NK-92 treated with Interleukin-12 subunit alpha and Interleukin-12 subunit beta, amount 100 ng/mL, for 24 hours (cell line): ENCODE measurements around the gene GALNT6.
A peak's percentile ranks its signal among the peaks of the same experiment; 100 is the strongest.
"Not testable (repeated sequence)": the region's sequence is repeated elsewhere in the genome, so short reads cannot be mapped to it uniquely, and the experiment has no call there.

ENCODE experiments used
- DNase-seq: peaks from one replicate; lab custom pipeline; 2025; lab: John Stamatoyannopoulos, UW

Gene GALNT6

DNA sequence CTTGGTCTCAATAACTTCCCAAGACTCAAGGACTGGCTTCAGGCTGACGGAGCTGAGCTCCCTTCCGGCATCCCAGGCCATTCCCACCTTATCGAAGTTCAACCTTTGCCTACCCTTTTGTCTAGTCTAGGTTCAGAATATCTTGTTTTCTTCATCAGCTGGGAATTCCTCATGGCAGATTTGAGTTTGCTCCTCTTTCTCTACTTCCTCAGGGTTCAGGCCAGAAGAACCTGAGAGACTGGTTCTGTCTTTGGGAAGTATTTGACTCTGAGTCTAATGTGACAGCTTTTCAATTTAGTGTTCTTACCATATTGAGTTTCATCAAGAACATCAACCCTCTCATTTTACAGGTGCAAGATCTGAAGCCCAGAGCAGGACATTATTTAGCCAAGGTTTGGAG, 69.3 kb downstream of the GALNT6 start:
- DNase-seq: no peak

DNA sequence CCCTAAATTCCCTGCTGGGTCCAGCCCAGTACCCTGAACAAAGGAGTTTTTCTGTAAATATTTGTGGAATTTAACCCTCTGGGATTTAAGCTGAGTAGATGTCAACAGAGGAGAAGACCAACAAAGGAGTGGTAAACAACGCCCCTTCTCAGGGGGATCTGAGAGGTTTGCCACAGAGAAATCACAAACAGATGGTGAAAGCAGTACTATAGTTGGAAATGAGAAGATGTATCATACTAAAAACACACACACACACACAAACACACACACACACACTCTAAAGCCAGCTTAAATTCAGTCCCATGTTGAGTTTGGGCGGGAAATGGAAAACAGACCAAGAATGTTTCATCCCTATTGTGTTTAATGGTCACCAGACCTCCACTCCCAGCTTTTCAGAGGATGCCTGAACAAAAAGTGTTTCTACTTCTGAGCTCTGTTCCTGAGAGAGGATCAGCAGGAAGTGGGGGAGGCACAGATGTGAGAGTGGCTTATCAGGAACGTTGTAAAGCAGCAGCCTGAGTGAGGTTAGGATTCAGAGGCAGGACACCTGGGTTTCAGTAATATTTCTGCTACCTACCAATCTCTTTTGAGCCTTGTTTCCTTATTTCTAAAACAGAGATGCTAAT, 70.4 kb downstream of the GALNT6 start:
- DNase-seq: no peak

DNA sequence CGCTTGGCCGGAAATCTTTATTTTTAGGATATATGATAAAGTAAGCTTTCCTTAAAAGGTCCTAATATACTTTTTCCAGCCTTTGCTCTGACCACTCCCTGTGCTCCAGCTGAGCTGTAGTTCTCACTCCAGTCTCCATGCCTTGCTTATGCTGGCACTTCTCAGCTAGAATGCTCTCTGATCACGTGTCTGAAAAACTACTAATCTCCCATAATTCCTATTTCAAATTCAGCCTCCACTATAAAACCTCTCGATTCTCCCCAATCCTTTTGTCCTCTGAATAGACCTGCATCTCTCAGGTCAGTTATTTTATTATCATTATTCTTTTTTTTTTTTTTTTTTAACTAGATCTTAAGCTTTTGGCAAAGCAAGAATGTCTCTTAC, 70.9 kb downstream of the GALNT6 start:
- DNase-seq: no peak

DNA sequence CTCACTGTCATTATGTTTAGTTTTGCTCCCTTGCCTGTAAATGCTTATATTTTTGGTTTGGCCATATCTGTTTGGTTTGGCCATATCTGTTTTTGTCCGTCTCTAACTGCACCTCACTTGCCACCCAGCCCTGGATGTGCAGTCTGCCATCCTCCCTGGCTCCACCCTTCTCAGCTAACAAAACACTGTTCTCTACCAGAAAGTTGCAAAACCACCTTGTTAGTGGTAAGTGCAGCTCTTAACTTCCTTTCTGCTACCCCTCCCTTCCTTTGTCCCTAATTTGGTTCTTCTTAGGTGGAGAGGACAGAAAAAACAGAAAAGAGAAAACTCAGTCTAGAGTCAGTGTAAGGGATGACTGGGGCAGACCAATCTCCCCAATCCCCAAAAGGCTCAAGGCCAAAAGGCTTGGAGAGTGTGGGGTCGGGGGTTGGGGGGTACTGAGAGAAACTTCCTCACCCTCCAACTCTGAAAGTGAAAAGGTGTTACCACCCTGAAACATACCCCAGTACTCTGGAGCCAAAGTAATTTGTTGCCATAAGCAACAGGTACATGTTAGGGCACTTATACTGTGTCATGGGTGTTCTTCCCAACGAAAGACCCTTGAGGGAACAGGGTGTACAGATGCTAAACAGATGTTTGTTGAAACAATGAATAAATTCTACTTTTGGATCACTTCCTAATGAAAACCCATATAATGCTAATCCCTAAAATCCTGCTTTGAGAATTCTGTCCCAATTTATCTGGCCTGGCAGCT, 72.2 kb downstream of the GALNT6 start:
- peak; percentile 18 for DNase-seq

DNA sequence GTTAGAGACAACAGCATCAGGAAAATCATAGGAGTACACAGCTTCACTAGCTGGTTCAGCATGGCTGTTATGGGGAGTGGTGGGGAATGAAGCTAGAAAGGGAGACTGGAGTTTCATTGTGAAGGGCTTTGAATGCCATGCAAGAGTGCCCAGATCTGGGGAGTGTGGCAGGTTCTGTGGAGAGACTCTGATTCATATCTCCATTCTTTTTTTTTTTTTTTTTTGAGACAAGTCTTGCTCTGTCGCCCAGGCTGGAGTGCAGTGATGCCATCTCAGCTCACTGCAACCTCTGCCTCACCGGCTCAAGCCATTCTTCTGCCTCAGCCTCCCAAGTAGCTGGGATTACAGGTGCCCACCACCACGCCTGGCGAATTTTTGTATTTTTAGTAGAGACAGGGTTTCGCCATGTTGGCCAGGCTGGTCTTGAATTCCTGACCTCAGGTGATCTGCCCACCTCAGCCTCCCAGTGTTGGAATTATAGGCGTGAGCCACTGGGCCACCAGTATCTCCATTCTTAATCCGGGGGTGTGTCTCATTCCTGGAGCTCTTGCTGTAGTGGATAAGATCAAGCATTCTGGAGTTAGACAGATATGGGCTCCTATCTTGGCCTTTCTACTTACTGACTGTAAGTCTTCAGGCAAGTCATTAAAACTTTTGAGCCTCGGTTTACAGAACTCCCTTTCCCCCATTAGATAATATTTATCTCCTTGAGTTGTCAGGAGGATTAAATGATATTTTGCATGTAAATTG, 73.0 kb downstream of the GALNT6 start:
- DNase-seq: not testable (repeated sequence)

DNA sequence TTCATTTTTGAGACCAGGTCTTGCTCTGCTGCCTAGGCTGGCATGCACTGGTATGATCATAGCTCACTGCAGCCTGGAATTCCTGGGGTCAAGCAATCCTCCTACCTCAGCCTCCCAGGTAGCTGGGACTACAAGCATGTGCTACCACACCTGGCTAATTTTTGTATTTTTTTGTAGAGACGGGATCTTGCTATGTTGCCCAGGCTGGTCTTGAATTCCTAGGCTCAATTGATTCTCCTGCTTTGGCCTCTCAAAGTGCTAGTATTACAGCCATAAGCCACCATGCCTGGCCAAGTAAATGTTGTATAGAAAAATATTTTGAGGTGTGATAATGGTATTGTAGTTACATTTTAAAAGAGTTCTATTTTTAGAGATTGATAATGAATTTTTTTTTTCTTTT, 79.8 kb downstream of the GALNT6 start:
- DNase-seq: no peak

DNA sequence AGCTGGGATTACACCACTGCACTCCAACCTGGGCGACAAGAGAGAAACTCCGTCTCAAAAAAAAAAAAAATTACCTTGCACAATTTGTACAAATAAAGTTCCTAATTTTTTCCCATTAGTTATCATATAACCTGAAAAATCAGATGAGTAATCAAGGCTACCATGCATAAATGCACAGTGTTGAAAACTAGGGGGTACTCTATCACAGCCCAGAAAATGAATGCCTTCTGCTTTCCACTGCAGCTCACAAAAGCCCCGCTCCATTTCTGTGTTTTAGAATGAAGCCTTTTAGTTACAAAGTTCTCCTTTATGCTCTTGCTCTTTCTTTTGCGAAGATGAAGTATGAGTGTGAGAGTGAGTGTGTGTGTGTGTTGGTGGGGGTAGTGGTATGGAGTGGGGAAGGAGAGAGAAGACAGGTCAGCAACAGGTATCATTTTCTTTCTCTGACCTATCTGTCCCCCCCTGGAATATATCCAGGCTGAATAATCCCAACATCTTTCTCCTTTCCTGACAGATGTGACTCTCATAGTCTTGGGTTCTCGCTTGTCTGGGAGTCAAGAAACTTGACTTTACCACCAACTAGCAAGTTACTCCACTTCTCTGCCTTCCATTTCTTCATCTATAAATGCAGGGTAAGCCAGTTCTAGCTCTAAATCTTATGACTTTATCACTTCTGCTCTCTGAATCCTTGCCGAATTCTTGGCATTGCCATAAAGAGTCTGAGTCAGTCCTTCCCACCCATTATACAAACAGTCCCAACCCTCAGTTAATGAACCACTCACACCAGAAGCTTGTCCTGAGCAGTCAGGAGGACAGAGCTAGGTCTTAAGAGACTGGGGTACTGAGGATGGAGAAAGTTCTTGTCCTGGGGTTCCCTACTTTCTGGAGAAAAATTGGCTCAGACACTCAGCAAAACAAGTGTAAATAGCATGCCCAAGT, 83.3 kb downstream of the GALNT6 start:
- no peak for DNase-seq

DNA sequence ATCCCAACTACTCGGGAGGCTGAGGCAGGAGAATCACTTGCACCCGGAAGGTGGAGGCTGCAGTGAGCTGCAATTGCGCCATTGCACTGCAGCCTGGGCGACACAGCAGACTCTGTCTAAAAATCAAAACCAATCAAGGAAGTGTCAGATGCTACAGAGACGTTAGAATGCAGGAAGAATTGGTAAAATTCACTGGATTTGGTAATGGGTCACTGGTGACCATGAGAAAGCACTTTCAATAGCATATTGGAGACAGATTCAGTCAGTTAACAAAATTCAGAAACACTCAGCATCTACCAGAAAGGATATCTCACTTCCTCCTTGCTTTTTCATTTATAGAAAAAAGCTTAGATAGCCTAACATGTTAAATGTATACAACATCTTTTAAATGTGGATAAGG, 84.7 kb downstream of the GALNT6 start:
- DNase-seq: no peak
